Measurements from ENCODE around the gene SKI.
"Not testable (repeated sequence)": the region's sequence is repeated elsewhere in the genome, so short reads cannot be mapped to it uniquely, and the experiment has no call there.

The SKI gene

GRCh38 chr1:2238361-2239012 is 10.4 kb downstream of the SKI start:
- in situ Hi-C loops (cut with MboI; ENCODE audit: low sequenced_read_pairs), result no loop called here

DNA sequence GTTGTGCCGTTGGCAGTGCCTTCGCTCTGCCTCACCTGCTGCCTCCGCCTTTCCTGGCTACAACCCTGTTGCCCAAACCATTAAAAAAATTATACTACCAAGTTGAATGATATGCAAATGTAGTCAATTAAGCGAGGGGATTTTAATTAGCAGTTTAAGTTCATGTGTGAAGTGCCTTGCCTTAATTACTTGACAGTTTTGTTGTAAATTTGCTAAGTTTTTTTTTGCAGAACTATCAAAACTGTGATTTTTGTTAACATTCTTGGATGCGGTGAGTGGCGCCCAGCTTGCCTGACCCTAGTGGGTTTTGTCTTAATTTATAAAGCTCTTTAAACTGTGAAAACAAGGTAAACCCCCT is 10.9 kb downstream of the SKI start:
- in situ Hi-C loops (cut with MboI; ENCODE audit: low sequenced_read_pairs), result no loop called here

GRCh38 chr1:2239384-2239985 is 11.4 kb downstream of the SKI start:
- in situ Hi-C loops (cut with MboI; ENCODE audit: low sequenced_read_pairs), result no loop called here

GRCh38 chr1:2240270-2241156 is 12.4 kb downstream of the SKI start:
- in situ Hi-C loops (cut with MboI; ENCODE audit: low sequenced_read_pairs), result no loop called here

DNA sequence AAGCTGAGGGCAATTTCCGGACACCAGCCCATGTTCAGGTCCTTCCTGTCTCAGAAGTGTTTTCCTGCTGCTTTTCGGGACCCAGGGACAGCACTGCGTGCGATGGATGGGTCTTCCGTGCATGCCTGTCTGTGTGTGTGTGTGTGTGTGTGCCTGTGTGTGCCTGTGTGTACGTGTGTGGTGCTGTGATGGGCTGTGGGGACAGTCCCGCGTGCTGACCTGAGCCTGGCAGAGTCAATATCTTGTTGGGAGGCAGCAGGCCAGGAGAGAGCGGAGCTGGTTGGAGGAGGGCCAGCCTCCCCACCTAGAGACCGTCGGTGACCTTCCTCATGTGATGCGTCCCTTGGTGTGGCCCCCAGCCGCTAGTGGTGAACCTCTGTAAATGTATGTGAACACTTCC is 13.7 kb downstream of the SKI start:
- in situ Hi-C loops (cut with MboI; ENCODE audit: low sequenced_read_pairs), result no loop called here

DNA sequence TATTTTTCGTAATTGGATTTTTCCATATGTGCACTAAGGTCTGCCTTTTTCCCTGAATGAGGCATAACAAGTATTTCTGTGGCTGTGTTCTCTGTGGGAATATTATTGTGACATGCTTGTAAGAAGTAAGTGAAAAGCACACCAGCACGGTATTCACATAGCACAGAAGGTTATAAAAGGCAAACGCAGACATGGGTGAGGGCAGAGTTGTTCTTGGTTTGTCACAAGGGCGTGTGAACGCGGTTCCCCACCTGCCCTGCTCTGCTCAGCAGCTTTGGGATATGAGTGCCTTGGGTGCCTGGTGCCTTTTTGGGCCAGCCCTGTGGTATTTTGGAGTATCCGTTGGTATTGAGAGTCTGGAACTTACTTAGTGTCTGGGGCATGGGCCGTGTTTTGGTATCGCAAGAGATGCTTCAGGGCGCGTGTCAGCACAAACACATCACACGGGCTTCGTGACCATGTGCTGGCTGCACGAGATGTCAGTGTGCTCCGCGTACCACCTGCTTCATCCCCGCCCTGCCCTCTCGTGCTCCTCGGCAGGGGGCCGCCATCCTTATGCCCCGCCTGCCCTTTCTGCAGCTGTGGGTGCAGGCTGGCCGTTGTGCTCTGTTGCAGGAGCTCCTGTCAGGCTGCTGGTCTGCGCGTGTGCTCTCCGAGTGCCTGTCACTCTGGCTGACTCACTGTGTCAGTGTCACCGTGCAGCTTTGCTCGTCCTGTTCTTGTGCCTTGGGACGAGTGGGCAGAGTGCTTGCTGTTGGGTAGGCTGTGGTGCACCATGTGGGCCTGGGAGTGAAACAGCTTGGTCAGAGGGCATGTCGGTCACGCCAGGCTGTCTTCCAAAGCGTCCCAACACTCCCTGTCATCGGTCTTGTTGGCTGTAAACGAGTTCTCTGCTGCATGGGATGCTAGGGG is 15.0 kb downstream of the SKI start:
- in situ Hi-C loops (cut with MboI; ENCODE audit: low sequenced_read_pairs), result no loop called here

- in situ Hi-C loops (cut with MboI; ENCODE audit: low sequenced_read_pairs), result not testable (repeated sequence)
Measured at GRCh38 chr1:2247045-2247394, 18.9 kb downstream of the SKI start.

GRCh38 chr1:2247760-2248126 is 19.6 kb downstream of the SKI start:
- in situ Hi-C loops (cut with MboI; ENCODE audit: low sequenced_read_pairs), result no loop called here

- in situ Hi-C loops (cut with MboI; ENCODE audit: low sequenced_read_pairs), result no loop called here
Measured at GRCh38 chr1:2248127-2248826, 20.2 kb downstream of the SKI start.

- in situ Hi-C loops (cut with MboI; ENCODE audit: low sequenced_read_pairs), result no loop called here
Measured at GRCh38 chr1:2248854-2249558, 20.9 kb downstream of the SKI start.

DNA sequence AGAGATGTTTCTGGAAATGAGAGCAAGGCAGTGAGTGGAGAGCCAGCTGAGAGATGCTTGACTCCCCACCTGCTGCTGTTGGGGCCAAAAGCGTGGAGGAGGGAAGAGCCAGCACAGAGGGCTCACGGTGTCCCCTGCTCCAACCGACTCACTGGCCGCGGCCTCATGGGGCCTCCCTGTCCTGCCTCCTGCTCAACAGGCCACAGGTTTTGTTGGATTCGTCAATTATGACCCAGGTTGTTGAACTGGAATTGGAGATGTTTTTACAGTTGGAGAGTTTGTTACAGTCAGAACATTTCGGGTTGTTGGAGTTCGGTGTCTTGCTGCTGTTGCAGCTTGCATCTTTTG is 21.4 kb downstream of the SKI start:
- in situ Hi-C loops (cut with MboI; ENCODE audit: low sequenced_read_pairs), result no loop called here

DNA sequence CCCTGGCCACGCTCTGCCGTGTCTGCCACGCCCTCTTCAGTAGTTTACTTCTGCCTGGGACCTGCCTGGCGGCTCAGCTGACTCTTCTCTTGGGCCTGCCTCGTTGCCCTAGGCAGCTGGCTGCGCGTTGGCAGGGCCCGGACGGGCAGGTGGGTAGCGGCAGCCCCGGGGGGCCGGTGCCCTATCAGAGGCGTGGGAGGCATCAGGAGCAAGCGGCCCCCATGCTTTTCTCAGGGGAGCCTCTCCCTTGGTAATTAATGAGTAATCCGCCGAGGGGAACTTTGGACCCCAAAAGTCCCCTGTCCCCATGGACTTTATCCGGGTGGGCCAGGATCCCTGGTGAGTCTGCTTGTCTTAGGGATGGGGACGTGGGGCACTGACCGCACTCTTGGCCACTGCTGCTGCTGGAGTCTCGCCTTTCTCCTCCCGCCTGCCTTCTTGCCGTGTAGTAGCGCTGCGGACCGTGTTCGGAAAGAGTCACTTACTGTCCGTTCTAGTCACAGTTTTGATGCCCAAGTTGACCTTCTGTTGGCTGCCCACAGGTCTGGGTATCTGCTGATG is 22.7 kb downstream of the SKI start:
- in situ Hi-C loops (cut with MboI; ENCODE audit: low sequenced_read_pairs), result no loop called here

DNA sequence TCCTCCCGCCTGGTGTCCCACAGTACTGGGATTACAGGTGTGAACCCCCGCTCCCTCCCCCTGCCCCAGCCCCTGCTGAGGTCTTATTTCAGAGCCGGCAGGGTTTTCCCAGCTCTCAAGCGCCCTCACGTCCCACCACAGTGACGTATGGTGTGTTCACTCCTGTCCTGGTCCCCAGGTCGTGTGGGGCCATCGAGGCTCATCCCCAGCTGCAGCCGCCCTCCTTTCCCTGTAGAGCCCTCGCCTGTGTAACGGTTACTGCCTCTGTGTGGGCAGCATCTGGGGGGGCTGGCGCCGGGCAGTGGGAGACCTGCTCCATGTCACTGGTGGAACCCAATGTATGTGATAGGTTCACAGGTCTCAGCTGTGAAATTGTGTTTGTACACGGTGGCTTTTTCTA is 23.2 kb downstream of the SKI start:
- in situ Hi-C loops (cut with MboI; ENCODE audit: low sequenced_read_pairs), result no loop called here

- in situ Hi-C loops (cut with MboI; ENCODE audit: low sequenced_read_pairs), result no loop called here
Measured at GRCh38 chr1:2251786-2252185, 23.7 kb downstream of the SKI start.

- in situ Hi-C loops (cut with MboI; ENCODE audit: low sequenced_read_pairs), result no loop called here
Measured at GRCh38 chr1:2252423-2252822, 24.3 kb downstream of the SKI start.

GRCh38 chr1:2253036-2253796 is 25.1 kb downstream of the SKI start:
- in situ Hi-C loops (cut with MboI; ENCODE audit: low sequenced_read_pairs), result no loop called here

DNA sequence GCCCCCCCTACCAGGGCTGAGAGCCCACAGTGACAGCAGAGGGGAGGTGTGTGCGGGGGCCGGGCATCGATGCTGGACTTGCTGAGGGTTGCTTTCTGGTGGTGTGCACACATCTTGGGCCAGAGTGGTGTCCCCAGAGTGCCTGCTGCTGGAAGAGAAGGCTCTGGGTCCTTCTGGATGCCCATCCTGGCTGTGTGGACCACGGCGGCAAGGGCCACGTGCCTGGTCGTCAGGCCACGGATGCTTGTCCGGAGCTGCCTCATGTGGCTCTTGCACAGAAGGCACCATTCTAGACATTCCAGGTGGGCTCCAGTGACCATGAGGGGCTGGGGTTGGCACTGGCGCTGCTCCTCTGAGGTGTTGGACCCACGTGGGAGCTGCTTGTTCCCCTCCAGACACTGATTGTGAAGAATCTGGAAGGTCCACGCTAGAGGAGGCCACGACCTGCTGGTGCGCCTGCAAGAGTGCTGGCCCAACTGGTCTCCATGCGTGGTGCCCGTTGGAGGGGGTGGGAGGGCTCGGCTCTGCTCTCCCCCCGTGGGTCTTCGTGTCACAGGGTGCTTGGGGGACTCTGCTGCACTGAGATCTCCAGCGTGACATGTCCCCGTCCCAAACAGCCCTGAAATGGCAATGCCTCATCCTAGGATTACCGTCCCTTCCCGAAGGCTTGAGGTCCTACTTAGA is 25.8 kb downstream of the SKI start:
- in situ Hi-C loops (cut with MboI; ENCODE audit: low sequenced_read_pairs), result no loop called here

DNA sequence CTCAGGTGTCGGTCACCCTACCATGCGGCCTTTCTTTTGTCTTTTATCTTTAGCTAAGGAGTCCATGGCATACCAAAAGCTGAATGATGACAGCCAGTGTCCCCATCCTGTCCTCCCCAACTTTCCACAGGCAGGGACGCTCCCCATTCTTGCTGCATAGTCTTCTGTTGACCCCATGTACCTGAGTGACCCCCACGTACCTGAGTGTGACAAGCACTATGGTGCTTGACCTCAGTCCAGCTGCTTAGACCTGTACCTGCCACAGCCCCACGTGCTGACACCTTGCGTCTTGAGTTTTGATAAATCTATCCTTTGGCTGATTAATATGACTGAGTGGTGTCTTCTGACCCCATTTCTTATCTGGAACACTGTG is 26.9 kb downstream of the SKI start:
- in situ Hi-C loops (cut with MboI; ENCODE audit: low sequenced_read_pairs), result no loop called here

Measured in HL-60/S4 (cell line).